ENCODE results near the gene NNT. TPM values are rescaled to one million over a fixed set of nuclear protein-coding genes. Genes with fewer than 3 reads are reported as not detected.

The NNT gene
- total and polyA plus RNA-seq, 11 donors, result 53.8 to 631 (median 362) TPM

GRCh38 chr5:43582082-43583005, 20.6 kb upstream of the NNT start:
- intact Hi-C loops (cut with DNase I), result no loop called here
- TF ChIP-seq POLR2A (IDR thresholded peaks at IDR 0.05) (no peak), CTCF (IDR thresholded peaks at IDR 0.05) (no peak)
- H3K36me3 ChIP-seq, result peaks cover 0 to 25% (median 6%) of the 10 kb centered on the region in 9 donors
- ATAC-seq (no peak), DNase-seq (no peak)
- H3K4me1 ChIP-seq, result no peaks in the 10 kb centered on the region
- H3K27me3 ChIP-seq, result no peaks in the 10 kb centered on the region
- H3K4me3 ChIP-seq, result no peak overlapping the region
- H3K9me3 ChIP-seq, result no peaks in the 10 kb centered on the region
- no peak overlapping the region for H3K27ac ChIP-seq
- 69 to 86% (median 78%) methylated on average over 4 of the region's 4 CpGs for WGBS, 4 donors

GRCh38 chr5:43583724-43584123, 19.3 kb upstream of the NNT start:
- intact Hi-C loops (cut with DNase I), result no loop called here
- no peak for ATAC-seq
- no peak overlapping the region for H3K27ac ChIP-seq
- TF ChIP-seq CTCF (IDR thresholded peaks at IDR 0.05), result no peak
- no peak for TF ChIP-seq POLR2A (IDR thresholded peaks at IDR 0.05)
- H3K27me3 ChIP-seq, result no peaks in the 10 kb centered on the region
- no peaks in the 10 kb centered on the region for H3K9me3 ChIP-seq
- H3K36me3 ChIP-seq, result peaks cover 0 to 25% (median 6%) of the 10 kb centered on the region in 9 donors
- no peaks in the 10 kb centered on the region for H3K4me1 ChIP-seq
- no peak for DNase-seq
- no peak overlapping the region for H3K4me3 ChIP-seq

GRCh38 chr5:43584166-43584699, 18.7 kb upstream of the NNT start:
- no peak overlapping the region for H3K27ac ChIP-seq
- no peak for DNase-seq
- WGBS, 4 donors, result 84 to 95% (median 86%) methylated on average over 1 of the region's 1 CpG
- intact Hi-C loops (cut with DNase I), result no loop called here
- ATAC-seq, result no peak
- no peaks in the 10 kb centered on the region for H3K4me1 ChIP-seq
- peaks cover 0 to 25% (median 6%) of the 10 kb centered on the region in 9 donors for H3K36me3 ChIP-seq
- no peak overlapping the region for H3K4me3 ChIP-seq
- H3K27me3 ChIP-seq, result no peaks in the 10 kb centered on the region
- H3K9me3 ChIP-seq, result no peaks in the 10 kb centered on the region
- no peak for TF ChIP-seq CTCF (IDR thresholded peaks at IDR 0.05)
- no peak for TF ChIP-seq POLR2A (IDR thresholded peaks at IDR 0.05)

GRCh38 chr5:43588842-43589241, 14.1 kb upstream of the NNT start:
- 0 to 58% (median 51%) methylated on average over 1 of the region's 1 CpG for WGBS, 4 donors
- intact Hi-C loops (cut with DNase I), result no loop called here

More at GRCh38 chr5:43588842-43589241, 14.1 kb upstream of the NNT start:
- H3K27ac ChIP-seq, result no peak overlapping the region
- H3K4me1 ChIP-seq, result peaks cover 0 to 8% (median 4%) of the 10 kb centered on the region in 12 donors
- no peak for DNase-seq
- no peaks in the 10 kb centered on the region for H3K9me3 ChIP-seq
- no peaks in the 10 kb centered on the region for H3K27me3 ChIP-seq
- no peak overlapping the region for H3K4me3 ChIP-seq
- TF ChIP-seq CTCF (IDR thresholded peaks at IDR 0.05) (no peak), POLR2A (IDR thresholded peaks at IDR 0.05) (no peak)
- peaks cover 0 to 4% (median 0%) of the 10 kb centered on the region in 9 donors for H3K36me3 ChIP-seq
- peak in 1 of 4 donors; percentile 45 for ATAC-seq

All from heart left ventricle (tissue), 16 donors.